Heart left ventricle (tissue), 16 donors: ENCODE measurements around the gene SMAD7. TPM values are rescaled to one million over a fixed set of nuclear protein-coding genes. Genes with fewer than 3 reads are reported as not detected.
A peak's percentile ranks its signal among the peaks of the same experiment; 100 is the strongest.

ENCODE experiments used
- ATAC-seq, 4 donors: fragments of 200-7000 bp; cut with Tn5 transposase; one replicate each; pipeline ENCODE4 v1.9.1; 2020 to 2022; ENCODE audit warnings: moderate library complexity in 4 of 4, mild to moderate bottlenecking in 3 of 4, moderate number of reproducible peaks in 1 of 4
- DNase-seq, 5 donors: peaks; one replicate each; pipeline ENCODE4 v3.0.0-alpha.2; 2020
- H3K27ac ChIP-seq, 12 donors: fragments of 200-600 bp; sonication (generic) in 4 of 12; one replicate each; pipeline versions ENCODE4 v1.5.0 to v1.8.0; 2016 to 2022; ENCODE audit warnings: mild to moderate bottlenecking in 2 of 12
- H3K27me3 ChIP-seq, 9 donors: fragments of 200-600 bp; sonication (generic) in 2 of 9; one replicate each; pipeline versions ENCODE4 v1.5.1 to v1.8.0; 2016 to 2022; ENCODE audit warnings: mild to moderate bottlenecking in 3 of 9
- H3K36me3 ChIP-seq, 9 donors: fragments of 200-600 bp; sonication (generic) in 2 of 9; one replicate each; pipeline versions ENCODE4 v1.5.0 to v1.8.0; 2018 to 2022; ENCODE audit warnings: mild to moderate bottlenecking in 2 of 9
- H3K4me1 ChIP-seq, 12 donors: fragments of 200-600 bp; sonication (generic) in 4 of 12; one replicate each; pipeline versions ENCODE4 v1.5.0 to v1.8.0; 2016 to 2022; ENCODE audit warnings: mild to moderate bottlenecking in 3 of 12
- H3K4me3 ChIP-seq, 12 donors: fragments of 200-600 bp; sonication (generic) in 4 of 12; one replicate each; pipeline versions ENCODE4 v1.5.0 to v1.8.0; 2017 to 2022; ENCODE audit warnings: mild to moderate bottlenecking in 9 of 12, moderate library complexity in 4 of 12
- H3K9me3 ChIP-seq, 12 donors: fragments of 200-600 bp; sonication (generic) in 4 of 12; one replicate each; pipeline versions ENCODE4 v1.5.0 to v1.8.0; 2016 to 2022; ENCODE audit warnings: mild to moderate bottlenecking in 1 of 12
- CTCF ChIP-seq, 12 donors: fragments of 200-600 bp; sonication (generic) in 4 of 12; IDR thresholded peaks; one replicate each; pipeline versions ENCODE4 v1.5.0 to v1.8.0; 2018 to 2022; ENCODE audit warnings: antibody characterized with exemption in 12 of 12, mild to moderate bottlenecking in 5 of 12
- POLR2A ChIP-seq, 2 donors: fragments of 450-650 bp; IDR thresholded peaks; one replicate each; pipeline ENCODE4 v1.6.1; 2017; ENCODE audit warnings: antibody characterized with exemption in 2 of 2, mild to moderate bottlenecking in 2 of 2, moderate library complexity in 2 of 2
- WGBS, 4 donors: extraction: QIAGEN DNeasy Blood & Tissue Kit in 2 of 4; methylation state at CpG; one replicate each; pipeline versions ENCODE4 v1.1.5 to v1.1.7; 2013 to 2018; 5-methylcytosine and 5-hydroxymethylcytosine counted together
- intact Hi-C, 10 donors: fragments of 100-400 bp; cut with DNase I; formaldehyde crosslinking; loops; one replicate each; pipeline versions ENCODE4 v1.11.1 to v1.14.2; 2022
- polyA plus RNA-seq, 2 donors: library from polyadenylated mRNA; stranded (reverse); fragments of 200-250 nt; gene quantifications; one replicate each; pipeline ENCODE4 v1.2.3, GENCODE V29; 2013
- total RNA-seq, 9 donors: library from RNA; depleted of rRNA in 2 of 9; stranded (reverse); fragments of >200 nt in 2 of 9; fragmentation: NEBNext Ultra II Directional in 3 of 9; extraction: Animal tissue kit (Norgen Biotek cat#: 25700) in 3 of 9; gene quantifications; one replicate each; pipeline versions ENCODE4 v1.1.0 to v1.2.4, GENCODE V29; 2016 to 2023
- donor health status: ischemic (EF 13 %, LVEDD 7.1; RV severe dilation, severe dysfunction).
- donor health status: healthy with polysubstance abuse.
- donor health status: DM: no; HTN: yes; CAD: no.
- donor health status: DM: no; HTN: no; CAD: no.
- donor health status: ischemic (EF 25% LVEDD 6.9; RV normal size, moderate dysfunction).
- donor health status: ischemic (EF 25% LVEDD 5.7; RV mildly dilated, moderate dysfunction).
- donor health status: healthy.
- donor health status: DM: yes; HTN: yes; CAD: no.
- donor health status: ischemic (EF 35%, LVEDD 5.7; RV mildly dilated, moderate dysfunction).
- donor health status: nonischemic (EF 11% LVEDD 7.7; RV severe dilation, severe dysfunction).
- donor health status: DM: yes; HTN: yes; CAD: no.
- donor health status: PGD.
- donor health status: ischemic (EF 29% LVEDD 5.4; RV normal size, mild dysfunction).
- donor health status: nonischemic (EF 23%, LVEDD 6.1; RV moderate dilation, normal function).

SMAD7 gene
- total and polyA plus RNA-seq, 11 donors = 9.1 to 32.0 (median 19.9) TPM

- TF ChIP-seq POLR2A (IDR thresholded peaks at IDR 0.05) = no peak
- intact Hi-C loops = loop anchor here in 1 of 10 donors (5.0 kb wide), 1 partner anchor 47 kb away; no protein-coding TSS in a partner anchor
- WGBS, 4 donors = 55 to 74% (median 68%) methylated on average over 4 to 18 of the region's 18 CpGs
- Histone ChIP-seq H3K27ac (peak overlapping the region in 1 of 12 donors; percentile 19), H3K36me3 (no peaks in the 10 kb centered on the region), H3K4me3 (no peak overlapping the region), H3K27me3 (no peaks in the 10 kb centered on the region), H3K4me1 (peaks cover 0 to 40% (median 19%) of the 10 kb centered on the region in 12 donors), H3K9me3 (no peaks in the 10 kb centered on the region)
- DNase-seq (peak in 3 of 5 donors; percentile 61 to 67 (median 65)), ATAC-seq (peak in 3 of 4 donors; percentile 41 to 64 (median 53))
These were observed 61.4 kb downstream of the SMAD7 start for GRCh38 chr18:48889115-48889941.

GRCh38 chr18:48888773-48889080, 62.0 kb downstream of the SMAD7 start:
- Histone ChIP-seq H3K36me3 (no peaks in the 10 kb centered on the region), H3K4me1 (peaks cover 0 to 41% (median 18%) of the 10 kb centered on the region in 12 donors), H3K27me3 (no peaks in the 10 kb centered on the region), H3K4me3 (no peak overlapping the region), H3K27ac (no peak overlapping the region), H3K9me3 (no peaks in the 10 kb centered on the region)
- 96 to 100% (median 97%) methylated on average over 2 to 5 of the region's 5 CpGs for WGBS, 4 donors
- no peak for TF ChIP-seq POLR2A (IDR thresholded peaks at IDR 0.05)
- TF ChIP-seq CTCF (IDR thresholded peaks at IDR 0.05) = no peak
- intact Hi-C loops = loop anchor here in 1 of 10 donors (5.0 kb wide), 1 partner anchor 46 kb away; no protein-coding TSS in a partner anchor
- DNase-seq = no peak
- no peak for ATAC-seq

- intact Hi-C loops = loop anchor here in 1 of 10 donors (5.0 kb wide), 1 partner anchor 46 kb away; no protein-coding TSS in a partner anchor
- no peak overlapping the region for H3K4me3 ChIP-seq
- H3K27me3 ChIP-seq = no peaks in the 10 kb centered on the region
- H3K27ac ChIP-seq = peak overlapping the region in 3 of 12 donors; percentile 24 to 49 (median 49)
- peak in 3 of 4 donors; percentile 32 to 82 (median 48) for ATAC-seq
- TF ChIP-seq POLR2A (IDR thresholded peaks at IDR 0.05) = no peak
- TF ChIP-seq CTCF (IDR thresholded peaks at IDR 0.05) = peak in 11 of 12 donors; percentile 18 to 49 (median 34)
- WGBS, 4 donors = 74 to 94% (median 80%) methylated on average over 14 to 18 of the region's 18 CpGs
- peak in 4 of 5 donors; percentile 42 to 57 (median 48) for DNase-seq
- H3K9me3 ChIP-seq = no peaks in the 10 kb centered on the region
- H3K36me3 ChIP-seq = no peaks in the 10 kb centered on the region
- H3K4me1 ChIP-seq = peaks cover 0 to 38% (median 16%) of the 10 kb centered on the region in 12 donors
These were observed 62.6 kb downstream of the SMAD7 start for GRCh38 chr18:48887905-48888772.

- TF ChIP-seq CTCF (IDR thresholded peaks at IDR 0.05) (no peak), POLR2A (IDR thresholded peaks at IDR 0.05) (no peak)
- no peaks in the 10 kb centered on the region for H3K9me3 ChIP-seq
- DNase-seq = no peak
- intact Hi-C loops = loop anchor here in 1 of 10 donors (5.0 kb wide), 1 partner anchor 45 kb away; no protein-coding TSS in a partner anchor
- peak in 2 of 4 donors; percentile 9 to 21 for ATAC-seq
- no peaks in the 10 kb centered on the region for H3K27me3 ChIP-seq
- H3K4me1 ChIP-seq = peaks cover 0 to 38% (median 16%) of the 10 kb centered on the region in 12 donors
- peak overlapping the region in 4 of 12 donors; percentile 15 to 49 (median 36) for H3K27ac ChIP-seq
- H3K36me3 ChIP-seq = no peaks in the 10 kb centered on the region
- 76 to 90% (median 81%) methylated on average over 10 to 12 of the region's 12 CpGs for WGBS, 4 donors
- H3K4me3 ChIP-seq = no peak overlapping the region
These were observed 63.4 kb downstream of the SMAD7 start for GRCh38 chr18:48887294-48887904.
